Neural cell (in vitro differentiated cells): ENCODE data around the gene HERC3.

Experiments used
- CTCF ChIP-seq: fragments of 450-650 bp; IDR thresholded peaks from 2 replicates; pipeline ENCODE4 v1.5.1; 2014; ENCODE audit warnings: antibody characterized with exemption, mild to moderate bottlenecking, moderate library complexity; ENCODE audit not compliant: poor library complexity, severe bottlenecking
- EP300 ChIP-seq: fragments of 450-650 bp; conservative IDR thresholded peaks from 2 replicates; pipeline ENCODE4 v1.6.1; 2014; ENCODE audit warnings: antibody characterized with exemption, mild to moderate bottlenecking, moderate library complexity; ENCODE audit not compliant: poor library complexity, severe bottlenecking
- EZH2 ChIP-seq: fragments of 200-600, 300-800 bp; shearing (Covaris generic), sonication (generic); IDR thresholded peaks from 2 replicates; pipeline ENCODE4 v1.6.1; 2014; ENCODE audit warnings: antibody characterized with exemption, low read length, borderline replicate concordance, mild to moderate bottlenecking; ENCODE audit not compliant: insufficient read depth, poor library complexity, severe bottlenecking
- MXI1 ChIP-seq: fragments of 450-650 bp; conservative IDR thresholded peaks from 2 replicates; pipeline ENCODE4 v1.6.1; 2014; ENCODE audit warnings: antibody characterized with exemption, mild to moderate bottlenecking; ENCODE audit not compliant: poor library complexity, severe bottlenecking
- POLR2AphosphoS5 ChIP-seq: IDR thresholded peaks from 2 replicates; pipeline ENCODE4 v1.6.1; 2012
- RAD21 ChIP-seq: fragments of 450-650 bp; conservative IDR thresholded peaks from 2 replicates; pipeline ENCODE4 v1.6.1; 2014; ENCODE audit warnings: antibody characterized with exemption, mild to moderate bottlenecking, moderate library complexity
- SMC3 ChIP-seq: fragments of 450-650 bp; conservative IDR thresholded peaks from 2 replicates; pipeline ENCODE4 v1.6.1; 2014; ENCODE audit warnings: antibody characterized with exemption, mild to moderate bottlenecking, moderate library complexity; ENCODE audit not compliant: poor library complexity
- TF ChIP-seq, protein P1 (sequence below): IDR thresholded peaks from 2 replicates; pipeline ENCODE4 v1.6.1; 2012; ENCODE audit warnings: borderline replicate concordance

GRCh38 chr4:88675543-88675942 is 83.3 kb downstream of the HERC3 start:
- TF ChIP-seq, protein P1, sequence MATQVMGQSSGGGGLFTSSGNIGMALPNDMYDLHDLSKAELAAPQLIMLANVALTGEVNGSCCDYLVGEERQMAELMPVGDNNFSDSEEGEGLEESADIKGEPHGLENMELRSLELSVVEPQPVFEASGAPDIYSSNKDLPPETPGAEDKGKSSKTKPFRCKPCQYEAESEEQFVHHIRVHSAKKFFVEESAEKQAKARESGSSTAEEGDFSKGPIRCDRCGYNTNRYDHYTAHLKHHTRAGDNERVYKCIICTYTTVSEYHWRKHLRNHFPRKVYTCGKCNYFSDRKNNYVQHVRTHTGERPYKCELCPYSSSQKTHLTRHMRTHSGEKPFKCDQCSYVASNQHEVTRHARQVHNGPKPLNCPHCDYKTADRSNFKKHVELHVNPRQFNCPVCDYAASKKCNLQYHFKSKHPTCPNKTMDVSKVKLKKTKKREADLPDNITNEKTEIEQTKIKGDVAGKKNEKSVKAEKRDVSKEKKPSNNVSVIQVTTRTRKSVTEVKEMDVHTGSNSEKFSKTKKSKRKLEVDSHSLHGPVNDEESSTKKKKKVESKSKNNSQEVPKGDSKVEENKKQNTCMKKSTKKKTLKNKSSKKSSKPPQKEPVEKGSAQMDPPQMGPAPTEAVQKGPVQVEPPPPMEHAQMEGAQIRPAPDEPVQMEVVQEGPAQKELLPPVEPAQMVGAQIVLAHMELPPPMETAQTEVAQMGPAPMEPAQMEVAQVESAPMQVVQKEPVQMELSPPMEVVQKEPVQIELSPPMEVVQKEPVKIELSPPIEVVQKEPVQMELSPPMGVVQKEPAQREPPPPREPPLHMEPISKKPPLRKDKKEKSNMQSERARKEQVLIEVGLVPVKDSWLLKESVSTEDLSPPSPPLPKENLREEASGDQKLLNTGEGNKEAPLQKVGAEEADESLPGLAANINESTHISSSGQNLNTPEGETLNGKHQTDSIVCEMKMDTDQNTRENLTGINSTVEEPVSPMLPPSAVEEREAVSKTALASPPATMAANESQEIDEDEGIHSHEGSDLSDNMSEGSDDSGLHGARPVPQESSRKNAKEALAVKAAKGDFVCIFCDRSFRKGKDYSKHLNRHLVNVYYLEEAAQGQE = no peak
- no peak for TF ChIP-seq CTCF
- no peak for TF ChIP-seq POLR2AphosphoS5
- TF ChIP-seq RAD21 = no peak
- TF ChIP-seq EP300 = no peak
- TF ChIP-seq MXI1 = no peak
- no peak for TF ChIP-seq SMC3
- TF ChIP-seq EZH2 = no peak
